Right lobe of liver (tissue), 6 donors: ENCODE results near the gene ZSWIM5. TPM values are rescaled to one million over a fixed set of nuclear protein-coding genes. Genes with fewer than 3 reads are reported as not detected.
"Not testable (repeated sequence)": the region's sequence is repeated elsewhere in the genome, so short reads cannot be mapped to it uniquely, and the experiment has no call there.

Experiments used
- ATAC-seq, 4 donors: fragments of 200-7000 bp; cut with Tn5 transposase; one replicate each; pipeline ENCODE4 v1.9.1; 2020; ENCODE audit warnings: mild to moderate bottlenecking in 4 of 4, moderate library complexity in 4 of 4
- DNase-seq, 3 donors: peaks; one replicate each; pipeline ENCODE4 v3.0.0-alpha.2; 2020
- H3K27ac ChIP-seq, 3 donors: fragments of 200-600 bp; one replicate each; pipeline ENCODE4 v1.8.0; 2022
- H3K27me3 ChIP-seq, 2 donors: fragments of 200-600 bp; one replicate each; pipeline ENCODE4 v1.8.0; 2022
- H3K36me3 ChIP-seq, 4 donors: fragments of 200-600 bp; sonication (generic) in 1 of 4; one replicate each; pipeline versions ENCODE4 v1.5.1 to v1.8.0; 2017 to 2022; ENCODE audit warnings: control low read depth in 1 of 4
- H3K4me1 ChIP-seq, 4 donors: fragments of 200-600 bp; sonication (generic) in 1 of 4; one replicate each; pipeline versions ENCODE4 v1.5.1 to v1.8.0; 2017 to 2022; ENCODE audit warnings: control low read depth in 1 of 4
- H3K4me3 ChIP-seq, 3 donors: fragments of 200-600 bp; one replicate each; pipeline ENCODE4 v1.8.0; 2022
- H3K9me3 ChIP-seq, 4 donors: fragments of 200-600 bp; sonication (generic) in 1 of 4; one replicate each; pipeline versions ENCODE4 v1.5.1 to v1.8.0; 2017 to 2022; ENCODE audit warnings: control low read depth in 1 of 4
- POLR2A ChIP-seq: fragments of 450-650 bp; IDR thresholded peaks from one replicate; pipeline ENCODE4 v1.6.1; 2017; ENCODE audit warnings: antibody characterized with exemption, mild to moderate bottlenecking
- WGBS: methylation state at CpG from one replicate; pipeline ENCODE4 v1.1.6; 2018; ENCODE audit warnings: low coverage, low lambda C conversion rate; ENCODE audit not compliant: insufficient coverage; ENCODE audit errors: missing lambda C conversion rate; 5-methylcytosine and 5-hydroxymethylcytosine counted together
- intact Hi-C, 2 donors: fragments of 100-400 bp; cut with DNase I; formaldehyde crosslinking; loops; one replicate each; pipeline versions ENCODE4 v1.11.2 to v1.14.1; 2022
- total RNA-seq, 6 experiments: library from RNA; depleted of rRNA in 2 of 6; stranded (reverse); fragments of >200 nt in 2 of 6; fragmentation: NEBNext Ultra II Directional in 3 of 6; extraction: Animal tissue kit (Norgen Biotek cat#: 25700) in 3 of 6; gene quantifications; one replicate each; pipeline versions ENCODE4 v1.1.0 to v1.2.4, GENCODE V29; 2016 to 2023
- TF ChIP-seq, protein P1 (sequence below), 4 donors: fragments of 200-600 bp in 3 of 4; fragments of 450-650 bp in 1 of 4; IDR thresholded peaks; one replicate each; pipeline versions ENCODE4 v1.5.1 to v1.8.0; 2016 to 2022; ENCODE audit warnings: antibody characterized with exemption in 4 of 4, mild to moderate bottlenecking in 2 of 4
- donor health status: DM: no; HTN: yes; CAD: no.
- donor health status: DM: no; HTN: no; CAD: no.
- donor health status: DM: no; HTN: no; CAD: no.
- donor health status: DM: no; HTN: yes; CAD: no.
- donor health status: DM: no; HTN: yes; CAD: no.

ZSWIM5 gene
- total RNA-seq, 6 experiments from 2014 or later, result 0.18 to 0.46 (median 0.31) TPM

- TF ChIP-seq, protein P1, sequence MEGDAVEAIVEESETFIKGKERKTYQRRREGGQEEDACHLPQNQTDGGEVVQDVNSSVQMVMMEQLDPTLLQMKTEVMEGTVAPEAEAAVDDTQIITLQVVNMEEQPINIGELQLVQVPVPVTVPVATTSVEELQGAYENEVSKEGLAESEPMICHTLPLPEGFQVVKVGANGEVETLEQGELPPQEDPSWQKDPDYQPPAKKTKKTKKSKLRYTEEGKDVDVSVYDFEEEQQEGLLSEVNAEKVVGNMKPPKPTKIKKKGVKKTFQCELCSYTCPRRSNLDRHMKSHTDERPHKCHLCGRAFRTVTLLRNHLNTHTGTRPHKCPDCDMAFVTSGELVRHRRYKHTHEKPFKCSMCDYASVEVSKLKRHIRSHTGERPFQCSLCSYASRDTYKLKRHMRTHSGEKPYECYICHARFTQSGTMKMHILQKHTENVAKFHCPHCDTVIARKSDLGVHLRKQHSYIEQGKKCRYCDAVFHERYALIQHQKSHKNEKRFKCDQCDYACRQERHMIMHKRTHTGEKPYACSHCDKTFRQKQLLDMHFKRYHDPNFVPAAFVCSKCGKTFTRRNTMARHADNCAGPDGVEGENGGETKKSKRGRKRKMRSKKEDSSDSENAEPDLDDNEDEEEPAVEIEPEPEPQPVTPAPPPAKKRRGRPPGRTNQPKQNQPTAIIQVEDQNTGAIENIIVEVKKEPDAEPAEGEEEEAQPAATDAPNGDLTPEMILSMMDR (IDR thresholded peaks at IDR 0.05), result no peak
- no peak for TF ChIP-seq POLR2A
- intact Hi-C loops, result no loop called here
- DNase-seq, result no peak
- H3K9me3 ChIP-seq, result no peaks in the 10 kb centered on the region
- no peak overlapping the region for H3K27ac ChIP-seq
- whole genome bisulfite sequencing, result 76% methylated on average over 2 of the region's 2 CpGs
- no peaks in the 10 kb centered on the region for H3K4me1 ChIP-seq
- no peaks in the 10 kb centered on the region for H3K36me3 ChIP-seq
- H3K4me3 ChIP-seq, result no peak overlapping the region
- ATAC-seq, result no peak
- no peaks in the 10 kb centered on the region for H3K27me3 ChIP-seq
These were observed 116.7 kb downstream of the ZSWIM5 start for GRCh38 chr1:45089711-45090110.

DNA sequence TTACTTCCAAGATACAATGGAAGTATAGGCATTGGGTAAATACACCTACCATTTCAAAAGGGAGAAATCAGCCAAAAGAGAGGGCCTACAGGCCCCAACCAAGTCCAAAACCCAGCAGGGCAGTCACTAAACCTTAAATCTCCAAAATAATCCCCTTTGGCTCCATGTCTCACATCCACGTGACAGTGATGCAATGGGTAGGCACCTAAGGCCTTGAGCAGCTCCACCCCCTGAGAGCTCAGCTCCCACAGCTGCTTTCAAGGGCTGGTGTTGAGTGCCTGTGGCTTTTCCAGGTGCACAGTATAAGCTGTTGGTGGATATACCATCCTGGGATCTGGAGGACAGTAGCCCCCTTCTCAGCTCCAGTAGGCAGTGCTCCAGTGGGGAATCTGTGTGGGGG, 121.8 kb downstream of the ZSWIM5 start:
- no peaks in the 10 kb centered on the region for H3K27me3 ChIP-seq
- DNase-seq (no peak), ATAC-seq (no peak)
- H3K4me1 ChIP-seq, result no peaks in the 10 kb centered on the region
- no peaks in the 10 kb centered on the region for H3K9me3 ChIP-seq
- H3K36me3 ChIP-seq, result no peaks in the 10 kb centered on the region
- intact Hi-C loops, result no loop called here
- H3K4me3 ChIP-seq, result no peak overlapping the region
- whole genome bisulfite sequencing, result 83% methylated on average over 1 of the region's 1 CpG
- H3K27ac ChIP-seq, result no peak overlapping the region
- no peak for TF ChIP-seq POLR2A
- TF ChIP-seq, protein P1 (IDR thresholded peaks at IDR 0.05), result no peak

DNA sequence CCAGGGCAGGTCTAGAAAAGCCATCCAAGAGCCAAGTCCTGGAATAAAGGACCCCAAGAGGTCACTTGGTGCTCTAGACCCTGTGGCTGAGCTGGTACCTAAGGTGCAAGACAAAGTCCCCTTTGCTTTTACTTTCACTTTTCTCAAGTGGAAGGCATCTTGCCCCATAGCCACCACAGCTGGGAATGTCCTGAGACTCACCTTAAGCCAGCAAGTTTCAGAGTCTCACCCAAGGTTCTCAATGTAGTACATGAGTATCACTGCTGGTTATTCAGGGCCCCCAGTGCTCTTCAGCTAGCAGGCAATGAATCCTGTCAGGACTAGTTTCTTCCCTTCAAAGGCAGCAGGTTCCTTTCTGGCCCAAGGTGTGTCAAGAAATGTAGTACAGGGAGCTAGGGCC, 126.9 kb downstream of the ZSWIM5 start:
- ATAC-seq (no peak), DNase-seq (no peak)
- H3K4me1 ChIP-seq, result no peaks in the 10 kb centered on the region
- intact Hi-C loops, result no loop called here
- no peak for TF ChIP-seq POLR2A
- TF ChIP-seq, protein P1 (IDR thresholded peaks at IDR 0.05), result no peak
- no peaks in the 10 kb centered on the region for H3K9me3 ChIP-seq
- H3K36me3 ChIP-seq, result no peaks in the 10 kb centered on the region
- no peak overlapping the region for H3K27ac ChIP-seq
- H3K4me3 ChIP-seq, result no peak overlapping the region
- no peaks in the 10 kb centered on the region for H3K27me3 ChIP-seq

DNA sequence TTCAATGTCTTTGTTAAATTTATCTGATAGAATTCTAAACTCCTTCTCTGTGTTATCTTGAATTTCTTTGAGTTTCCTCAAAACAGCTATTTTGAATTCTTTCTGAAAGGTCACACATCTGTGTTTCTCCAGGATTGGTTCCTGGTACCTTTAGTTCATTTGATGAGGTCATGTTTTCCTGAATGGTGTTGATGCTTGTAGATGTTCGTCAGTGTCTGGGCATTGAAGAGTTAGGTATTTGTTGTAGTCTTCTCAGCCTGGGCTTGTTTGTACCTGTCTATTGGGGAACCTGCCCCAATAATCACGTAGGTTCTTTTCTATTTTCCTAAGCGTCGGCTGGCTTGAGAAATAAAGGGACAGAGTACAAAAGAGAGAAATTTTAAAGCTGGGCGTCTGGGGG, 129.4 kb downstream of the ZSWIM5 start:
- ATAC-seq, intact Hi-C loops: not testable (repeated sequence)

DNA sequence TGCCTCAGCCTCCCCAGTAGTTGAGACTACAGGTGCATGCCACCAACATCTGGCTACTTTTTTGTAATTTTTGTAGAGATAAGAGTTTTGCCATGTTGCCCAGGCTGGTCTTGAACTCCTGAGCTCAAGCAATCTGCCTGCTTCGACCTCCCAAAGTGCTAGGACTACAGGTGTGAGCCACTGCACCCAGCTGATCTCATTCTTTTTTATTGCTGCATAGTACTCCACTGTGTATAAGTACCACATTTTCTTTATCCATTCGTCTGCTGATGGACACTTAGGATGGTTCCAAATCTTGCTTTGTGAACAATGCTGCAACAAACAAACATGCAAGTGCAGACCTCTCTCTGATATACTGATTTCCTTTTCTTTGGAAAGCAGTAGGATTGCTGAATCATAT, 134.8 kb downstream of the ZSWIM5 start:
- WGBS, result 70% methylated on average over 2 of the region's 2 CpGs
- H3K27me3 ChIP-seq, result no peaks in the 10 kb centered on the region
- intact Hi-C loops, result no loop called here
- no peak overlapping the region for H3K27ac ChIP-seq
- TF ChIP-seq, protein P1 (IDR thresholded peaks at IDR 0.05), result no peak
- H3K4me3 ChIP-seq, result no peak overlapping the region
- DNase-seq (no peak), ATAC-seq (no peak)
- H3K9me3 ChIP-seq, result no peaks in the 10 kb centered on the region
- no peaks in the 10 kb centered on the region for H3K36me3 ChIP-seq
- no peaks in the 10 kb centered on the region for H3K4me1 ChIP-seq

More for the DNA sequence above, 129.4 kb downstream of the ZSWIM5 start:
- H3K27ac ChIP-seq, H3K36me3 ChIP-seq, H3K27me3 ChIP-seq, H3K4me1 ChIP-seq, H3K4me3 ChIP-seq, H3K9me3 ChIP-seq, DNase-seq: not testable (repeated sequence)
- 73% methylated on average over 5 of the region's 5 CpGs for WGBS
